ENCODE data around the gene CABP4. TPM values are rescaled to one million over a fixed set of nuclear protein-coding genes. Genes with fewer than 3 reads are reported as not detected.

Gene CABP4
- total RNA-seq, 1 experiment from 2014 or later: 0.55 TPM

GRCh38 chr11:67492801-67493547, 37.8 kb downstream of the CABP4 start:
- CTCF ChIA-PET: no interaction called here
- intact Hi-C loops (cut with micrococcal nuclease): no loop called here
- no peak overlapping the region for H3K9ac ChIP-seq (ENCODE audit: low read length)
- H3K9me2 ChIP-seq (replicated peaks; ENCODE audit: low read length): no peaks in the 10 kb centered on the region
- no peaks in the 10 kb centered on the region for H3K4me1 ChIP-seq (ENCODE audit: insufficient read depth, low read length)
- H3K79me2 ChIP-seq (ENCODE audit: low read length): no peaks in the 10 kb centered on the region
- H3K27me3 ChIP-seq (ENCODE audit: low read length): no peaks in the 10 kb centered on the region
- no peak overlapping the region for H3K27ac ChIP-seq (ENCODE audit: low read length)
- no TSS peak for BruUV-seq (replicated peaks)
- H3F3A ChIP-seq (ENCODE audit: low read length, unreplicated experiment): no peaks in the 10 kb centered on the region
- POLR2A ChIA-PET (ENCODE audit: unreplicated experiment): no interaction called here
- ATAC-seq: no peak
- DNase-seq: no peak
- no peak overlapping the region for H3K4me3 ChIP-seq (ENCODE audit: low read length)
- H3K36me3 ChIP-seq (ENCODE audit: low read depth, low read length): no peaks in the 10 kb centered on the region; the same call in 1 of the 2 replicates
- H3K4me2 ChIP-seq (ENCODE audit: low read length): no peak overlapping the region
- no peak for TF ChIP-seq EZH2phosphoT487 (IDR thresholded peaks at IDR 0.05; ENCODE audit: borderline replicate concordance, low read length)
- H3K9me3 ChIP-seq (ENCODE audit: low read length): no peaks in the 10 kb centered on the region
- no peaks in the 10 kb centered on the region for H4K20me1 ChIP-seq (ENCODE audit: low read length)
- no peak overlapping the region for H2AFZ ChIP-seq (ENCODE audit: low read length)

- H3K9me3 ChIP-seq (ENCODE audit: low read length): no peaks in the 10 kb centered on the region
- H3F3A ChIP-seq (ENCODE audit: low read length, unreplicated experiment): no peaks in the 10 kb centered on the region
- ChIA-PET CTCF (no interaction called here), POLR2A (ENCODE audit: unreplicated experiment) (no interaction called here)
- H3K4me1 ChIP-seq (ENCODE audit: insufficient read depth, low read length): no peaks in the 10 kb centered on the region
- H3K79me2 ChIP-seq (ENCODE audit: low read length): no peaks in the 10 kb centered on the region
- H3K27me3 ChIP-seq (ENCODE audit: low read length): no peaks in the 10 kb centered on the region
- no peaks in the 10 kb centered on the region; the same call in 1 of the 2 replicates for H3K36me3 ChIP-seq (ENCODE audit: low read depth, low read length)
- H3K4me3 ChIP-seq (ENCODE audit: low read length): no peak overlapping the region
- DNase-seq (no peak), ATAC-seq (no peak)
- no peaks in the 10 kb centered on the region for H4K20me1 ChIP-seq (ENCODE audit: low read length)
- H3K9me2 ChIP-seq (replicated peaks; ENCODE audit: low read length): no peaks in the 10 kb centered on the region
- no peak overlapping the region for H3K27ac ChIP-seq (ENCODE audit: low read length)
- H3K4me2 ChIP-seq (ENCODE audit: low read length): no peak overlapping the region
- TF ChIP-seq CTCF (conservative IDR thresholded peaks at IDR 0.05; ENCODE audit: low read depth, low read length) (no peak), EZH2phosphoT487 (IDR thresholded peaks at IDR 0.05; ENCODE audit: borderline replicate concordance, low read length) (no peak), EZH2 (IDR thresholded peaks at IDR 0.05; ENCODE audit: low read length, unreplicated experiment) (no peak)
- intact Hi-C loops (cut with micrococcal nuclease): no loop called here
- no peak overlapping the region for H2AFZ ChIP-seq (ENCODE audit: low read length)
- BruUV-seq (replicated peaks): TSS peak; percentile 12
- H3K9ac ChIP-seq (ENCODE audit: low read length): no peak overlapping the region
These were observed 38.6 kb downstream of the CABP4 start for GRCh38 chr11:67493548-67494370.

GRCh38 chr11:67494371-67495233, 39.4 kb downstream of the CABP4 start:
- ATAC-seq: no peak
- no peaks in the 10 kb centered on the region for H3K79me2 ChIP-seq (ENCODE audit: low read length)
- no peak overlapping the region for H3K4me3 ChIP-seq (ENCODE audit: low read length)
- no peaks in the 10 kb centered on the region for H4K20me1 ChIP-seq (ENCODE audit: low read length)
- no peak overlapping the region for H3K27ac ChIP-seq (ENCODE audit: low read length)
- no peak overlapping the region for H3K9ac ChIP-seq (ENCODE audit: low read length)
- intact Hi-C loops (cut with micrococcal nuclease): no loop called here
- H2AFZ ChIP-seq (ENCODE audit: low read length): no peak overlapping the region
- no peak overlapping the region for H3K4me2 ChIP-seq (ENCODE audit: low read length)
- H3F3A ChIP-seq (ENCODE audit: low read length, unreplicated experiment): no peaks in the 10 kb centered on the region
- no peaks in the 10 kb centered on the region for H3K9me2 ChIP-seq (replicated peaks; ENCODE audit: low read length)
- TF ChIP-seq EZH2 (IDR thresholded peaks at IDR 0.05; ENCODE audit: low read length, unreplicated experiment) (no peak), EZH2phosphoT487 (IDR thresholded peaks at IDR 0.05; ENCODE audit: borderline replicate concordance, low read length) (no peak), CTCF (conservative IDR thresholded peaks at IDR 0.05; ENCODE audit: low read depth, low read length) (no peak)
- no peaks in the 10 kb centered on the region; the same call in 1 of the 2 replicates for H3K36me3 ChIP-seq (ENCODE audit: low read depth, low read length)
- H3K9me3 ChIP-seq (ENCODE audit: low read length): no peaks in the 10 kb centered on the region
- DNase-seq: no peak
- ChIA-PET CTCF (no interaction called here), POLR2A (ENCODE audit: unreplicated experiment) (interaction anchor here (0.7 kb wide), 1 partner anchor 88 kb away, joined by 3 read pairs; no protein-coding TSS in a partner anchor)
- no peaks in the 10 kb centered on the region for H3K27me3 ChIP-seq (ENCODE audit: low read length)
- no peaks in the 10 kb centered on the region for H3K4me1 ChIP-seq (ENCODE audit: insufficient read depth, low read length)
- BruUV-seq (replicated peaks): no TSS peak

Data from PC-3 (cell line).